HG02798 (cell line): ENCODE results near the gene STK35.
"Not testable (repeated sequence)": the region's sequence is repeated elsewhere in the genome, so short reads cannot be mapped to it uniquely, and the experiment has no call there.

Experiments used
- ATAC-seq: cut with Tn5 transposase; IDR thresholded peaks from one replicate; pipeline ENCODE4 v1.9.1; 2021; ENCODE audit warnings: mild to moderate bottlenecking; ENCODE audit not compliant: unreplicated experiment, poor library complexity

STK35 gene

DNA sequence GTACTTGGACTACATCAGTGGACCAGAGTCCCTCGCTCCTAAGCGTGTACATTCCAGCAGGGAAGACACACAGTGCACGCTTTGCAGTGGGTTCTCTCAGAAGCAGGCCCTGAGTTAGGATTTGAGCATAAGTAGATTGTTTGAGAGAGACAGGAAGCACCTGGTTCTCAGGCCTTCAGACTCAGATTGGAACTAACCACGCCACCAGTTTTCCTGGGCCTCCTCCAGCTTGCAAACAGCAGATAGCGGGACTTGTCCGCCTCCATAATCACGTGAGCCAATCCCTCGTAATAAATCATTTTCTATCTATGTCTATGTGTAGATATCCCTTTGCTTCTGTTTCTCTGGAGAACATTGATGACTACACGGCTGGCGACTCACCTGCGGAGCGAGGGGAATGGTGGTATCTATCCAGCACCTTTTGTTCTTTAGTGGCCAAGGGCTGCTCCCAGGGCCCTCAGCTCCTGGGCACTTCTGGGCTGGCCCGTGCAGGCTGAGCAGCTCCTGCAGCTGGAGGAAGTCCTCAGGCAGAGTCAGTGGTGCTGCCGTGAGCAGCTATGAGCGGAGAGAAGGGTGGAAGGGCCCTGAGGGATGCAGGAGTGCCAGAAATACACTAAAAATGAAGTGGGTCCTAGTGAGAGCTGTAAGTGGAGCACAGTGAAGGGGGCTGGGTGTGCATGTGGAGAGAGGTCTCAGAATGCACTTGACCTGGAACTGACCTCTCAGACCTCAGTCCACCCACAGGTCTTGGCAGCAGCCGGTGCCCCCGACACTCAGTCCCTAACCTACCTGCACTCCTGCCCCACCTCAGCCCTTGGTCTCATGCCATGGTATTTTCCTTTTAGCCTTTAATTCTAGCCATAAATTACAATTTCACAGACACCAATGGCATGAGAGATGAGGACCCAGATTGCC, 76.9 kb downstream of the STK35 start:
- no peak for ATAC-seq

- ATAC-seq, result no peak
Observed at GRCh38 chr20:2179233-2179580, 77.6 kb downstream of the STK35 start.

- no peak for ATAC-seq
Observed at GRCh38 chr20:2179949-2180348, 78.3 kb downstream of the STK35 start.

DNA sequence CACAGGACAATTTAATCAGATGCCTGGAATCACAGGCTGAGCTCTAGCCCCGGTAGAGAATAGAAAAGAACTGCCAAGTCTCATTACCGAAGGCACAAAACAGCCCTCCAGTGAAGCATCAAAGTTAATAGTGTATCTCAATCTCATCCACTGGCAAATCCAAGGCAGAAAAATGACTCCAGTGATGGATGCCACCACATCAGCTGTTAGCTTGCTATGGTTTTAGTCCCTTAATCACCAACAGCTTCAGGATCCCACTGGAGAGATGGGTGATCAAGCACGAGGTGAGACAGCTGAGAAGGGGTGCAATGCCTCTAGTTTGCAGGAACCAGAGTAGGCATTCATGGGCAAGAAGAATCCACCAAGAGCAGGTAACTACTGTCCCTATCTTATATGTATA, 81.8 kb downstream of the STK35 start:
- no peak for ATAC-seq

- not testable (repeated sequence) for ATAC-seq
Observed at GRCh38 chr20:2184933-2185332, 83.3 kb downstream of the STK35 start.

DNA sequence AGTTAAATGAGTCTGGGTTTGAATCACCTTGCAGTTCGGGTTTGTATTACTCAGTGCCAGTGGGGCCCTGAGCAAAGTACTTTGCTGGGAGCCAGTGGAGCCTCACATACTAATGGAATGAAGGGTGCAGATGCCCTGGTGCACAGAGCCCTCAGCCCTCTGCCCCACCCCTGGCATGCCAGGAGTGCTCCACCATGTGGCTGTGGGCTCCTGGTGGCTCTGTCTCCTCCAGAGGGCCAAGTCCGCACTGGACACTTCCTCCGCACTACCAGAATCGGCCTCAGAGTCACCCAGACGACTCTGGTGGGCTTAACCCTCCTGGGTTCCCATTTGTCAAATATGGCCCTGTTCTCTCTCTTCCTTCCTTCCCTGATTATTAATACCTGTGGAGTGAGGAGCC, 94.0 kb downstream of the STK35 start:
- no peak for ATAC-seq

- no peak for ATAC-seq
Observed at GRCh38 chr20:2197166-2197565, 95.5 kb downstream of the STK35 start.
